Measurements from ENCODE around the gene SRP54.
"Not testable (repeated sequence)": the region's sequence is repeated elsewhere in the genome, so short reads cannot be mapped to it uniquely, and the experiment has no call there.

SRP54 gene

GRCh38 chr14:35046751-35047536 lies 64.2 kb downstream of the SRP54 start:
- DNase-seq (ENCODE audit: low read depth): no peak

GRCh38 chr14:35047976-35048513 lies 65.3 kb downstream of the SRP54 start:
- no peak for DNase-seq (ENCODE audit: low read depth)

- DNase-seq (ENCODE audit: low read depth): no peak
Observed at GRCh38 chr14:35050652-35051051, 67.9 kb downstream of the SRP54 start.

- DNase-seq (ENCODE audit: low read depth): no peak
Observed at GRCh38 chr14:35051796-35052195, 69.0 kb downstream of the SRP54 start.

GRCh38 chr14:35052637-35053036 lies 69.8 kb downstream of the SRP54 start:
- no peak for DNase-seq (ENCODE audit: low read depth)

- not testable (repeated sequence) for DNase-seq (ENCODE audit: low read depth)
Observed at GRCh38 chr14:35061113-35061791, 78.5 kb downstream of the SRP54 start.

GRCh38 chr14:35065731-35066130 lies 82.9 kb downstream of the SRP54 start:
- DNase-seq (ENCODE audit: low read depth): not testable (repeated sequence)

- no peak for DNase-seq (ENCODE audit: low read depth)
Observed at GRCh38 chr14:35068238-35069012, 85.6 kb downstream of the SRP54 start.

GRCh38 chr14:35072226-35072625 lies 89.4 kb downstream of the SRP54 start:
- no peak for DNase-seq (ENCODE audit: low read depth)

- no peak for DNase-seq (ENCODE audit: low read depth)
Observed at GRCh38 chr14:35073486-35073885, 90.7 kb downstream of the SRP54 start.

GRCh38 chr14:35078082-35078481 lies 95.3 kb downstream of the SRP54 start:
- no peak for DNase-seq (ENCODE audit: low read depth)
